ENCODE measurements around the gene IL1RAPL1.

IL1RAPL1 gene

DNA sequence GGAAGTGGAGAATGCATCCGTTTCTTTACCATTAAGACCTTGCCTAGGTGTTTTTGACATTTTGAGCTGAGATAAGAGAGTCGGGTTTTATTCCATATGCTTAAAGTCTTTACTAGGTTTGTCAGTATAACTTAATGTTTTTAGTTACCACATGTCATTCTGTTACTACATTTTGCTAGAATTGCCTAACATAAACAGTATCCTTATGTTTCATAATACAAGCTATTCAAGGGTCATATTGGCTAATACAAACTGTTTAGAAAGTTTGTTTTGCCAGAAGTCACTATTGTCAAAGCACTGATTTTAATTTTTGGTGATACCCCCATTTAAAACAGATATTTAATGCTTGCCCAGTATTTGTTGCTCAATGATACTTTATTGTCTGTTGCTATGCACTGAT is 1200.4 kb downstream of the IL1RAPL1 start:
- no peak for DNase-seq (ENCODE audit: low read depth in 3 of 3)

DNA sequence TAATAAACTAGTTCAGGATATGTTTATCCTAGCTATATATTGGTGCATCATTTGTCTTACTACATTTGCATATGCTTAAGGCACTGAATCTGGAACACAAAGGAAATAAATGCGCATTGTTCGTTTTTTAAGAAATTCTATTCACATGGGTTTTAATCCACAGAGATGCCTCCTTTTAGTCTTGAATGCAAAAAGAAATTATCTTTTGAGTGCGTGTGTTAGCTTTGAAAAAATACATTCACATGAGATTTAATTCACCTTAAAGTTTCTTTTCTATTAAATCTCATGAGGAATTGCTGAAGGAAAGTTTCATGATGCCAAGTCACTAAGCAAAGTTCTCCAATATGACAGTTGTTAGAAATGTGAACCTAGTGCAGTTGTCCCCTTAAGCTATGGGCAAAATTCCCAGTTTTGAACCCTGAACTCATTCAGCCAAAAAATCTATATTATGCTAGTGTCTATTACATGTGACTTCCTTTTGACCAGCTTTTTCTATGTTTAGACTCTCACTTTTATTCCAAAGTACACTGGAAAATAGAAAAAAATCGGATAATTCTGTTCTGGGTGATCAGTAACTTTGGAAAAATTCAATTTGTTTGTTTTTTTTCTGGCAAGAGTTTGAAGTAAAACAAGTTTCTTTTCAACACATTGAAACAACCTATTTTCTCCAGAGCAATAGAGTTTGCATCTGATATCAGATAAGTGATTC is 1201.9 kb downstream of the IL1RAPL1 start:
- no peak for DNase-seq (ENCODE audit: low read depth in 3 of 3)

DNA sequence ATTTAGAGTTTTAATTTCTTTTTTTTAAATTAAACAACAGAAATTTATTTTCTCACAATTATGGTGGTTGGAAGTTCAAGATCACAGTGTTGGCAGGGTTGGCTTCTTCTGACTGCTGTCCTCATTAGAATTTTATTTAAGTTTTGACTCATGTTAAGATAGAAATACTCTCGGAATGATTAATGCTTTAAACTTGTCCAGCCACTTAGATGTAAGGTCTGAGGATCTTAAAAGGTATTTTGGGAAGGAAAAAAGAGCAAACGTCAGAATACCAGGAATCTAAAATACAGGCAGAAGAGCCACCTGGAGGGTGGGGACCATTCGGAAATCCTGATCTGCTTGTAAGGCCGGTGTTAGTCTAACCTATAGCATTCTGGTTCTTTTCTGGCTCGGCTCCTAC is 1205.1 kb downstream of the IL1RAPL1 start:
- no peak for DNase-seq (ENCODE audit: low read depth in 3 of 3)

DNA sequence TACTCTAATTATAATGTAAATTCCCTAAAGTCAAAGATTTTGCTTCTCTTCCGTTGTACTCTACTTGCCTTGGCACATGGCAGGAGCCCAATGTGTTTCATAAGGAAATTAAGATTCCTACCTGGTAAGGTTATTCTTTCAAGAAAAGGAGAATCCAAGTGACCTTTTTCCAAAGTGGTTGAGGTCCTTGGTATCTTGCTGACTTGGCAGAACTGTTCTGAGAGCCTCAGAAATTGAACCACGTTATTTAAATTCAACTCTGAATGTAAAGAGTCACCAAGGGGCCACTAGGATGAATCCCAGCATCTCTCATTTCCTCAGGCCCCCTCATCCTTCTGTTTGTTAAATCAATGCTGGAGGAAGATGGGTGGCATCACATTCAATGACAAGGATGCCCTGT is 1209.9 kb downstream of the IL1RAPL1 start:
- no peak for DNase-seq (ENCODE audit: low read depth in 3 of 3)

DNA sequence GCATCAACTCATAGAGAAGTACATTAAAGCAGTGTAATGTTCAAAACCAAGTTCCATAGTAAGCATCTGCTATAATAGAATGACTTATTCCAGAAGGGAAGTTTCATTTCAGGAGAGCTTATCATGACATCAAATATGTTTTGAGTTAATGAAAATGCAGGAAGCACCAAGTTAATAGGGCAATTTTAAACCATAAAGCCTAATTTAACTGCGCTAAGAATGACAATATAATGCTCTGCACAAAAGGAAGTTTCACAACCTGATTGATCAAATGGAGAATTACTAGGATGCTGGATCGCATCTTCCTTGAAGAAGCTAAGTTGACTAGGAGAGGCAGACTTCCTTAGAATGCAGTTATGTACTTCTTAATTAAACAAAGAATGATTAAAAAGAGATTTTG is 1211.2 kb downstream of the IL1RAPL1 start:
- no peak for DNase-seq (ENCODE audit: low read depth in 3 of 3)

DNA sequence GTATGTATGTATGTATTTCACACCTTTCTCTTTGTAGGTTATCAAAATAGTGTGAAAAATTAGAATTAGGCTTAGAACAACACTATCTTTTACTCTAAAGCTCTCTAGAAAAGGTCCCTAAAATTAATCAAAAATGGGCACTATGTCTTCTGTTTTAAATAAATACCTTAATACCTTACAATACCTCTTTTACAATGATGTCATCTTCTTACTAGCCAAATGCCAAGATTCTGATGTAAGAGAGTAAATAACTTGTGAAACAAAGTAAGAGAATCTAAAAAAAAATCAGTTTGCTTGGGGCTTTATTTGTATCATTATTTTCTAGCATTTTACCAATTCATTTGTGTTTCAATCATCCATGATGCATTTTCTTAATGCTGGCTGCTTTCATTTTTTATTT is 1225.9 kb downstream of the IL1RAPL1 start:
- DNase-seq (ENCODE audit: low read depth in 3 of 3): no peak

DNA sequence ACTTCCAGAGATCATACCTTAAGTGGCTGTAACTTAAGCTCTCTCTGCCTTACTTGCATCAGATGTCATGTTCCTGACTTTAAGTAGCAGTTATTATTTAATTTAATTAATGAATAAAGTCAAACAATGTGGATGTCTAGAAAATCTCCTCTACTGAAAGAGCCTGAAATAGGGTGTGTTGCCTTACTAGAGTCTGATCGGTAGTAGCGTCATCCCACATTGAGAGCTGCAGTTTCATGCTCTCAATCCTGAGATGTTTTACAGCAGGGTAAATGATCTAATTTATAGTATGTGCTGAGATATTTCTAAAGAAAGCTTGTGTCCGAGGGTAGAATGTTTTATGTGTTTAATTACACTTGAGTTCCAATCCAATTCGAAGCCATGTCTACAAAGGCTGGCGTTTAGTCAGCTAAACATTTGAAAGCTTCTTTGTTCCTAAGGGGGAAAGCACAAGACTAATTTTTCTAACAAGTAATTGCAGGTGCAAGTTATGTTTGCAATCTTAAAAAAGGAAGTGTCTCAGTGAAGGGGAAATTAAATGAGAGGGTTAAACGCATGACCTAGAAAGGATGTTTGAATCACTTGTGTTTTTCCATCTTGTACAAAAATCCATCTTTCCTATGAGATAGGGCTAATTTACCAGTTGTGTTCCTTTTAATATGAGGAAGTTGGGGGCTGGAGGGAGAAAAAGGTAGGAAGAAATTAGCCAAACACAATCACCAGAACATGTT is 1237.1 kb downstream of the IL1RAPL1 start:
- no peak for DNase-seq (ENCODE audit: low read depth in 3 of 3)

DNA sequence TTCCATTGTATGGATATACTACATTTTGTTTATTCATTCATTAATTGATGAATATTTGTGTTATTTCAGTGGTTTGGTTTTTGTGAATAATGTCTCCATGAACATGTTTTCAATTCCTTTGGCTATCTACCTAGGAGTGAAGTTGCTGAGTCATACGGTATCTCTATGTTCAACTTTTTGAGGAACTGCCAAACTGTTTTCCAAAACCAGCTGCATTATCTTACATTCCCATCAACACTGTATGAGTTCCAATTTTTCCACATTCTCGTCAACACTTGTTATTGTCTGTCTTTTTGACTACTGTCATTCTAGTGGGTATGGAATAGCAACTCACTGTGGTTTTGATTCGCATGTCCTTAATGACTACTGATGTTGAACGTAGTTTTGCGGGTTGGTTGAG is 1239.5 kb downstream of the IL1RAPL1 start:
- DNase-seq (ENCODE audit: low read depth in 3 of 3): no peak

DNA sequence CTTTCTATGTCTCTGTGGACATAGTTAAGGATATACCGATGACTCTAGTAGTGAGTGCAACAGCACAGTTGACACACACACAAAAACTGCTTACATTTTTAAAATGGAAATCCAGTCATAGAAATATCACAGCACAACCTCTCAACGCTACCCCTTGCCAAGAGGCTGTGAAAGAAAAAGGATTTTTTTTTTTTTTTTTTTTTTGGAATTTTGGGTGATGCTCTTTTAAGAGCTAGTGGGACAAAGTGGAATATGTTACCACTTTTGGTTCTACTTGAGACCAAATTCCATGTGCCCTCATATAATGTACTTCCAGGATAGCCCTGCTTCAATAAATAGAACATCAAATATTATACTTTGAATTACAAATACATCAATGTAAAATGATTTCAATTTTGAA is 1247.1 kb downstream of the IL1RAPL1 start:
- no peak for DNase-seq (ENCODE audit: low read depth in 3 of 3)

DNA sequence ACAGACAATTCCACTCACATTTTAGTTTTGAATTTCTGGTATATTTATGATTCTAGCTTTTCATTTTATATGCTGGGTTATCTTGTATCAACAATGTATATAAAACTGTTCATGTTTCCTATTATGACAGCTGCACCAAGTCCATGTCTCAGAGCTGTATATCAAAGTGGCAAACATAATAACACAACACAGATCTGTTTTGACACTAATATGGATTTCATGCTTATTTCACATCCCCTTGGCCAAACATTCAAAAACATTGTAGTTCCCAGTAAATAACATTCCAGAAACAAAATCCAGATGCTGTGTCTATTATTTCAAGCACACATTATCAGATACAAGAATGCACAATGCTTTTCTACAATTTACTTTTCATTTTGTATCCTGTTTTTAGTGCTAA is 1247.5 kb downstream of the IL1RAPL1 start:
- DNase-seq (ENCODE audit: low read depth in 3 of 3): no peak

DNA sequence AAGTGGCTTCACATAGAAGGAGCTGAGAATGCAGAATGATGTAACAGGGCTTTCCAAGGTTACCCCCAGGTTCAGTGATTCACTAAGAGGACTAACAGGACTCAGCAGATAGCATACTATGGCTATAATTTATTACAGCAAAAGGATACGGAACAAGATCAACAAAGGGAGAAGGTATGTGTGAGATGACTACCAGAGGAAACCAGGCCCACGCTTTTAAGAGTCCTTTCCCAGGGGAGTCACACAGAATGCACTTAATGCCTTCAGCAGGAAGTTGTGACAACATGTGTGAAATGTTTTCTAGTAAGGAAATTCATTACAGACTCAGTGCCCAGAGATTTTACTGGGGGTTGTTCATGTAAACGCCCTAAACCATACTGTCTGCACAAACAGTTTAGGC is 1254.5 kb downstream of the IL1RAPL1 start:
- no peak for DNase-seq (ENCODE audit: low read depth in 3 of 3)

DNA sequence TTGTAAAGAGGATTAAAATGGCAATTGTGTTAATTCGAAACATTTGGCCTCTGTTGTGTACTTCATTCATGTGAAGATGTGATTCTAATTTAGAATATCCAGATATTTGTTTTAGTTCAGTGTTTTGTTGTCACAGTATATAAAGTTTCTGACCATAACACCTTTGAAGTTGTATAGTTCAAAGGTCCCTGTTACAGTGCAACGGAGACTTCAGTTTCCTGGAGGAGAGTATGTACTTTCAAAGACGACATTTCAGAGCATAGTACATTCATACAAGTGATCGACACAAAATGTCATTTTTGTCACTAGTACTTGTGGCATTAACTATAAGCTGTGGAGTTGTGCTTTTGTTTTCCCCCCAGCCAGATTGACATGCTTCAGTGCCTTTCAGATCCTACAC is 1255.3 kb downstream of the IL1RAPL1 start:
- no peak for DNase-seq (ENCODE audit: low read depth in 3 of 3)

DNA sequence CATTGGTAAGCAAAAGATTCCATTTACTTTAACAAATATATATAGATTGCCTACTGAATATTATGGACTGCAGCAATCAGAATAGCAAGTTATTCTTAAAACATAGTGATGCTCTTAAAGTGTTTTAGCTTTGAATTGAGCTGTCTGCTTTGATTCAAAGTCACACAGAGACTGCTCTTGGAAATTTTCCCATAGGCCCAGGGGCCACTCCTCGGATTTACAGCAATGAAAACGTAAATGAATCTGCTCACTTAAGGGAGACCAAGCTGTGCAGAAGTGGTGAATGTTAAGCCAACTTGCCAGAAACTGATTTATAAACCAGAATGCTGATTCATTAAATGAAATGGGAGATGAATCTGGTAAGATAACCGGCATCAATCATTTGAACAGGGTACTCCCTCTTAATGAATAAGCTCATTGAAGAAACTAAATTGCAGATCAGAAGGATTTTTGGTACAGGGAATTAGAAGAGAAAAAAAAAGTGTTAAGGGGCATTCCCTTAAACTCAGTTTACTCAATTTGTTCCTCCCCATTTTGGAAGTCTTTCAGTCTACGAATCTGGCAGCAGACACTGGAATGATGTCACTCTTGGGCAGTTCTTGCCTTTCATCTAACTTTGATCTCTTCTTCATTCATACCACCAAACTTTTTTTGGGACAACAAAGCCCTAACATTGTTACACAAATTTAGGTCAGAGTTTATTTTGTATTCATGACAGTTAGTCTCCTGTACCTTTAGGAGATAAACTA is 1264.8 kb downstream of the IL1RAPL1 start:
- no peak for DNase-seq (ENCODE audit: low read depth in 3 of 3)

DNA sequence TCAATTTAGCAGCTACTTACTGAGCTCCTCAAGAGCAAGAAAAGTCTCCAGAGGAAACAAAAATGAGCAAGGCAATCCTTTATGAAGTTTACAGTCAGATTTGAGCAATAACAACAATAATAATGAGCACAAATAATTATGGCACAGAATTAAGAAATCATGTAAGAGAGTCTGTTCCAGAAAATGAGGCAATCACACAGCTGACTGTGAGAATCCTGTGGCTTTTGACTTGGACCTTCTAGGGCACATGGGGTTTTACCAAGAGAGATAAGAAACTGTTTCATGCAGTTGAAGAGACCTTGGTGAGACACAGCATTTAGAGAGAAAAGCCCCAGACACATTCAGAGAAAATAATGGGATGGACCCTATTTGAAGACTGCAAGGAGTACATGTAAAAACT is 1265.5 kb downstream of the IL1RAPL1 start:
- no peak for DNase-seq (ENCODE audit: low read depth in 3 of 3)

DNA sequence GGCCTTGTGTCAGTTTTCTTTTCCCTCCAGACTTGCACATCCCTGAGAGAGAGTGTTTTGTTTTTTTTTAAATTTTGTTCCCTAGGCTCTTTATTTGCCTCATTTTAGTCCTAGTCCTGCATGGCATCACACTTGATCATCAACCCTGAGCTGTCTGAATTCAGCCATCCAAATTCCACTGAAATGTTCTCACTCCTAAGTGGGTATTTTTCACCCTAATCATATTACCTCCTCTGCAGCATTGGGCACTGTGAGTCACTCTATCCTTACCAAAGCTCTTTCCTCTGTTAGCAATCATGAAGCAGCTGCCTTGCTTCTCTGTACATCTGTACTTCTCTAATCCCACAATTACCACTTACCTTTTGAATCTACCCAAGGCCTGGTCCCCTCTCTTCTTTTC is 1271.5 kb downstream of the IL1RAPL1 start:
- no peak for DNase-seq (ENCODE audit: low read depth in 3 of 3)

DNA sequence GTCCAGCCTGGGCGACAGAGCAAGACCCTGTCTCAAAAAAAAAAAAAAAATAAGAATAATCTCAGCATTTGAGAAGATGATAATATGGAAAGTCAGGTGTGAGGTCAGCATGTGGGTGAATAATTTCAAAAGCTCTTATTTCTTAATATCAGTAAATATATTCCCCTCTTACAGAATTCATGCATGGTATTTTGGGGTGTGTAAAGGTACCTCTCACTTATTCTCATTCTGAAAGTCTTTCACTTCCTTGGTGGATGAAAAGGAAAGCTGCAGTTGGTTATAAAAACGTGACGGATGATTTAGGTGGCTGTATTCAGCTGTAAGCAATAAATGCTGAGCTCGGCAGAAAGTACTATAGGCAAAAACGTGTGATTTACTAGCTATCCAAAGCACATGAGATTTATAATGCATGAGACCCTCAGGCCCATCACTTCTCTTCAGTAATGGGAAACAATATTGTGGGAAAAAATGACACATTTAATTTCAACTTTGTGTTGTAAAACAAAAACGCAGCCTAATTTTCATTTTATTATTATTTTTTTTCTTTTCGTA is 1275.0 kb downstream of the IL1RAPL1 start:
- DNase-seq (ENCODE audit: low read depth in 3 of 3): no peak

DNA sequence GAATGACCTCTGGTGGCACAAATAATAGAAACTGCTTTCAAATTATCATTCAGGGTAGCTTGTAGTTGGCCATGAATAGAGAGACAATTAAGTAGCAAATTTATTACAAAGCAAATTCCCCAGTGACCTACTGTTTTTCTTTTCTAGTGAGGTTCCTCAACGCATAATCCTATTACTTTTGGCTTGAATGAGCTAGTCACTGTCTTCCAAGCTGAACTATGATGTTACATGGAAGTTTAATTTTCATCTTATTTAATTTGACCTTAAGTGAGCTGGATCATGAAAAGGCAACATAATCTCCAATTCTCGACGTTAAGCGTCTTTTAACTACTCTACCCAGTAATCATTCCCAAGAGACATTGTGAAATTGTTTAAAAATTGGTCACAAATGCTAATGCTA is 1280.7 kb downstream of the IL1RAPL1 start:
- no peak for DNase-seq (ENCODE audit: low read depth in 3 of 3)

DNA sequence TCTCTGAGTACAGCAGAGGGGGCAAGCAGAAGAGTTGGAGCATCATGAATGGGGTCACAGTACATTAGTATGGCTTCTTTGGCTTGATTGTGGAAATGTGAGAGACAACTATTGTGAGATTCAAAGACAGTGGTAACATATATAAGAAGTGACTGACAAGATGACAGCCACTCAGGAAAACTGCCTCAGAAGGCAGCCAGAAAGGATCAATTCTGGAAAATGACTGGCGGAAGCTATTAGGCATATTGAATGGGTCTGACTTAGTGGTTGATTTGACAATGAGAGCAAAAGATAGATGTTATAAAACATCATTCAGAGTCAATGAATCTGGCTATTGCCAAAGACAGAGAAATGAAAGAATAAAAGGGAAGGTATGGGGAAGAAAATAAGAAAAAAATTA is 1282.6 kb downstream of the IL1RAPL1 start:
- no peak for DNase-seq (ENCODE audit: low read depth in 3 of 3)

DNA sequence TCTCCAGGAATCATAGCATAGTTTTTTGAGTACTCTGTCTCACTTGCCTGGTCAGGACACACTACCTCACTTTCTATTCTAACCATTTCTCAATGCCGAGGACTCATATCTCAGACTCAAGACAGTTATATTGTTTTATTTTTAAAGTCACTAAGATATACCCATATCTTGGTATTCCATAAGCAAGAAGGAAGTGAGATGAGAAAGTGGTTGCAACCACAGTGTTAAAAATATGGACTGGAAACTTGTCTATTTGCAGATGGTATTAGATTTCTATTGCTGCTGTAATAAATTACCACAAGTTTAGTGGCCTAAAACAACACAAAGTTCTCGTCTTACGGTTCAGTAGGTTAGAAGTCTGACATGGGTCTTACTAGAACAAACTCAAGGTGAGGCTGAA is 1283.4 kb downstream of the IL1RAPL1 start:
- no peak for DNase-seq (ENCODE audit: low read depth in 3 of 3)

DNA sequence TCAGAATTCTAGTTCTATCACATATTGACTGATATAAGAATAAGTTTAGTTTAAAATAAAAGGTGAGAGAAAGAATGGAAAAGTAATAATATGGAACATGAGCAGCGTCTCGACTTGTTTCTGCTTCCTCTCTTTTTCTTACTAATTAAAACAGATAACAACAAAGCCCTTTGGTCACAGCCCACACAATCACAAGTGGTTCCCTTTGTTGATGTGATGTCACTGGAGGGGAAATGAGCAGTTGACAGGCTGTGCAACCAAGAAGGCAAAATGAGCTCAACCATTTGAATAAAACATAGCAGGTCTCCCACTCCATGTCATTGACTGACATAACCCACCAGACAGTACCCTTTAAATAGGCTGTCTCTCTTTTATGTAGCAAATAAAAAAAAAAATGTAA is 1285.6 kb downstream of the IL1RAPL1 start:
- DNase-seq (ENCODE audit: low read depth in 3 of 3): no peak

DNA sequence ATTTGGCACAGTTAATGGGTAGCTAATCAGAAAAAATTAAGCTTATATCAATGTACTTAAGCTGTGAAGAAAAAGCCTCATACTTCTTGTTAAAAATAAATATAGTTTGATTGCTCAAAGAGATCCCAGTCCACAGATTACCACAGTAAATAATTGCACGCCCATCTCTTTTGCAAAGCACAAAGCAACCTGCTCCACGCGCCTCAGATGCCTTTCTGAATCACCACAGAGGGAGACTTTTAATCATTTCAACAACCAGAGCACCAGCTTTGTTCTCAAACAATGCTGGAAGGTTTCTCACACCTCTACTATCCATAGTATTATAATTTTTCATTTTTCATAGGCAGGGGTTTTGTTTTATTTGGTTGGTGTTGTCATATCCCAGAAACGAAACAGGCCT is 1289.5 kb downstream of the IL1RAPL1 start:
- no peak for DNase-seq (ENCODE audit: low read depth in 3 of 3)

DNA sequence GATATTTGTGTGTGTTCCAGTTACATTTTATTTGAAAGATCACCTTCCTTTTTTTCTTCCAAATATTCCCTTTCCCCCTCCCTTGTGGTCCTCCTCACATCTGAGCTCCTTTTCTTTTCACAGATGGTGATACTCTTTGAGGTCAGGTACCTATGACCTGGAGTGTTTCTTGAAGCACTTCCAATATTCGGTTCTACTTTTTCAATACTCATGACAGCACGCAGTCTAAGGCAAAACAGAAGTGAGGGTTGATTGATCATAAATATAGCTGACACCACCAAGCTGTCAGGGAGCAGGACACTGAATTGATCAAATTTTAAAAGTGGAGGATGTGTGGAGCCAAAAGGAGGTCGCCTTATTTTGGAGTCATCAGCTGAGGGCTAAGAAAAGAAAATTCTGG is 1293.7 kb downstream of the IL1RAPL1 start:
- no peak for DNase-seq (ENCODE audit: low read depth in 3 of 3)

DNA sequence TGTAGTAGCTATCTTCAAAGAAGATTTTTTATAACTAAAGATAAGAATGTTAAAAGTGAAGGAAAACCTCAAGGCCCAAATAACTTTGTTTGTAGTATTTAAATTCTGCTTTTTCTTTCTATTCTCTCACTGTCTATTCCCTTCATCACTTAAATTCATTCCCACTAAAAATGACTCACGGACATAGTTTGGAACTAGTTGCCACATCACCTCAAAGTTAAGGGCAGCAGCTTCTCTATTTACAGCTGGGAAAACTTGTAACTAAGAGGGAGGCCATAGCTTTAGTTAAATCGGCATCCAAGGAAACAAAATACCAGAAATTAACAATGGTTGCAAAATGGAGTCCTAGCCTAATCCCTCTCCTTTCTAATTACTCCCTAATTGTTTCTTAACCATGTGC is 1302.8 kb downstream of the IL1RAPL1 start:
- no peak for DNase-seq (ENCODE audit: low read depth in 3 of 3)
